ENCODE measurements around the gene ANTXR2.

ANTXR2 gene

DNA sequence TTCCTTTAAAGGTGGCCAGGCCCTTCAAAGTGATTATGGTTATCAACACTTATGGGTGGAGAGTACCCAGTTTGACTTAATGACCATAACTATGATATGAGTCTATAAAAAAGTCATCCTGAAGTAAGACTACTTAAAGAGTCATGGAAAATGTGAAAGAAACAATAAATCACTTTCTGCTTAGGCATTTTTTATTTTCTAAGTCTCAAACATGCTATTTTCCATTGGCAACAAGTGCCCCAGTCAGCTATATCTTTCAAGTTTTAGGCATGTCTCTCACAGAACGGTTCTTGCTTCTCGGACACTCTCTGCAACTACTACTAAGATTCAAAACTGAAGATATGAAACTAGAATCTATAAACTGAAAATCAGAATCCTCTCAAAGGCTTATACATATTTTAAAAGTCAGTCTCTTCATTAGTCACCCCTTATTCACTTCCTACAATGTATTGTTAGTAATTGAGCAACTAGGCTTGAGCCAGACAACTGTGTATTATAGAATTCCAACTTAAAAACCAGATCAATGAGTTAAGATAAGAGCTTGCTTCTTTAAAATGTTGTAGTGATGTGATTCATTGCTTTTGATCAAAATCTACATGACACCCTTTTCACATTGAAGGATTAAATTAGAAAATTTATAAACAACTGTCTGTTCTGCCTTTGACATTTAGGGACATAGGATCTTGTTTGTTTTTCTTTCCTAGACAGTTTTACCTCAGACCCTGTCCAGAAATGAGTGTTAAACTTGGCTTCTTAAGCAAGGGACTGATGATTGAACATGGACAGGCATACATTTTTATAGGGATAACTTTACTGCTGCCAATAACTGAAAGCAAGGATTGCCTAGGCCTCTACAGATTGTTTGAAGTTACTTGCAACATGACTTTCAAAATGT lies 2.9 kb downstream of the ANTXR2 start:
- Histone ChIP-seq H3K9me3 (ENCODE audit: insufficient read depth, low read depth, low read length) (no peaks in the 10 kb centered on the region), H3K18ac (ENCODE audit: low read length) (no peak overlapping the region), H3K27ac (ENCODE audit: low read depth, low read length) (no peak overlapping the region), H3K4ac (ENCODE audit: low read depth, low read length) (no peak overlapping the region), H2BK12ac (ENCODE audit: low read length) (no peak overlapping the region), H2AK5ac (ENCODE audit: low read length) (no peak overlapping the region), H3K14ac (ENCODE audit: low read length) (no peak overlapping the region), H2AFZ (ENCODE audit: insufficient read depth, low read length, poor library complexity) (no peak overlapping the region), H3K27me3 (ENCODE audit: insufficient read depth, low read length) (peaks cover 2% of the 10 kb centered on the region), H3K79me2 (ENCODE audit: control insufficient read depth, insufficient read depth, low read length, poor library complexity) (peaks cover 8% of the 10 kb centered on the region), H3K36me3 (ENCODE audit: control insufficient read depth in 1 of 2, insufficient read depth in 2 of 2, low read length in 2 of 2) (peaks cover 0 to 3% of the 10 kb centered on the region in 2 experiments), H3K23ac (ENCODE audit: low read length) (no peak overlapping the region), H4K91ac (ENCODE audit: low read depth, low read length) (no peak overlapping the region), H2BK120ac (ENCODE audit: insufficient read depth, low read length, poor library complexity) (no peak overlapping the region), H3K9ac (ENCODE audit: low read length) (no peak overlapping the region), H4K12ac (ENCODE audit: low read depth, low read length) (no peak overlapping the region), H2BK5ac (ENCODE audit: low read depth, low read length, poor library complexity) (no peak overlapping the region), H3K79me1 (ENCODE audit: low read length) (peaks cover 9% of the 10 kb centered on the region), H3K4me2 (ENCODE audit: low read length) (no peak overlapping the region), H4K8ac (ENCODE audit: low read depth, low read length) (no peak overlapping the region), H3K4me3 (ENCODE audit: low read depth, low read length) (no peak overlapping the region), H3K4me1 (ENCODE audit: control insufficient read depth in 1 of 2, insufficient read depth in 2 of 2, low read length in 2 of 2) (peaks cover 0 to 2% of the 10 kb centered on the region in 2 experiments)
- no CpG with 5 or more reads among the region's 2 CpGs for WGBS (ENCODE audit: extremely low coverage, insufficient coverage, insufficient read length)
- DNase-seq: no peak

GRCh38 chr4:80069108-80069836 lies 3.8 kb downstream of the ANTXR2 start:
- Histone ChIP-seq H2BK5ac (ENCODE audit: low read depth, low read length, poor library complexity) (no peak overlapping the region), H3K79me2 (ENCODE audit: control insufficient read depth, insufficient read depth, low read length, poor library complexity) (peaks cover 8% of the 10 kb centered on the region), H3K36me3 (ENCODE audit: control insufficient read depth in 1 of 2, insufficient read depth in 2 of 2, low read length in 2 of 2) (peaks cover 0 to 3% of the 10 kb centered on the region in 2 experiments), H2AK5ac (ENCODE audit: low read length) (no peak overlapping the region), H3K4me3 (ENCODE audit: low read depth, low read length) (no peak overlapping the region), H3K14ac (ENCODE audit: low read length) (no peak overlapping the region), H2BK120ac (ENCODE audit: insufficient read depth, low read length, poor library complexity) (no peak overlapping the region), H3K4me2 (ENCODE audit: low read length) (no peak overlapping the region), H3K4me1 (ENCODE audit: control insufficient read depth in 1 of 2, insufficient read depth in 2 of 2, low read length in 2 of 2) (peaks cover 0 to 2% of the 10 kb centered on the region in 2 experiments), H3K18ac (ENCODE audit: low read length) (no peak overlapping the region), H4K91ac (ENCODE audit: low read depth, low read length) (no peak overlapping the region), H3K23ac (ENCODE audit: low read length) (no peak overlapping the region), H3K4ac (ENCODE audit: low read depth, low read length) (no peak overlapping the region), H3K27me3 (ENCODE audit: insufficient read depth, low read length) (peaks cover 2% of the 10 kb centered on the region), H4K8ac (ENCODE audit: low read depth, low read length) (no peak overlapping the region), H3K9ac (ENCODE audit: low read length) (no peak overlapping the region), H3K9me3 (ENCODE audit: insufficient read depth, low read depth, low read length) (no peaks in the 10 kb centered on the region), H3K79me1 (ENCODE audit: low read length) (peaks cover 9% of the 10 kb centered on the region), H2BK12ac (ENCODE audit: low read length) (no peak overlapping the region), H2AFZ (ENCODE audit: insufficient read depth, low read length, poor library complexity) (no peak overlapping the region), H3K27ac (ENCODE audit: low read depth, low read length) (no peak overlapping the region), H4K12ac (ENCODE audit: low read depth, low read length) (no peak overlapping the region)
- no CpG with 5 or more reads among the region's 5 CpGs for WGBS (ENCODE audit: extremely low coverage, insufficient coverage, insufficient read length)
- DNase-seq: no peak

- Histone ChIP-seq H3K14ac (ENCODE audit: low read length) (no peak overlapping the region), H2BK120ac (ENCODE audit: insufficient read depth, low read length, poor library complexity) (no peak overlapping the region), H3K79me2 (ENCODE audit: control insufficient read depth, insufficient read depth, low read length, poor library complexity) (no peaks in the 10 kb centered on the region), H2AK5ac (ENCODE audit: low read length) (no peak overlapping the region), H3K23ac (ENCODE audit: low read length) (no peak overlapping the region), H2AFZ (ENCODE audit: insufficient read depth, low read length, poor library complexity) (no peak overlapping the region), H3K4ac (ENCODE audit: low read depth, low read length) (no peak overlapping the region), H2BK12ac (ENCODE audit: low read length) (no peak overlapping the region), H3K18ac (ENCODE audit: low read length) (no peak overlapping the region), H3K4me3 (ENCODE audit: low read depth, low read length) (no peak overlapping the region), H3K79me1 (ENCODE audit: low read length) (no peaks in the 10 kb centered on the region), H3K27ac (ENCODE audit: low read depth, low read length) (no peak overlapping the region), H4K91ac (ENCODE audit: low read depth, low read length) (no peak overlapping the region), H3K4me1 (ENCODE audit: control insufficient read depth in 1 of 2, insufficient read depth in 2 of 2, low read length in 2 of 2) (no peaks in the 10 kb centered on the region), H3K27me3 (ENCODE audit: insufficient read depth, low read length) (no peaks in the 10 kb centered on the region), H3K36me3 (ENCODE audit: control insufficient read depth in 1 of 2, insufficient read depth in 2 of 2, low read length in 2 of 2) (peaks cover 0 to 3% of the 10 kb centered on the region in 2 experiments), H3K9me3 (ENCODE audit: insufficient read depth, low read depth, low read length) (no peaks in the 10 kb centered on the region), H3K9ac (ENCODE audit: low read length) (no peak overlapping the region), H3K4me2 (ENCODE audit: low read length) (no peak overlapping the region), H2BK5ac (ENCODE audit: low read depth, low read length, poor library complexity) (no peak overlapping the region), H4K8ac (ENCODE audit: low read depth, low read length) (no peak overlapping the region), H4K12ac (ENCODE audit: low read depth, low read length) (no peak overlapping the region)
- peak in 1 of 2 donors; percentile 67 for DNase-seq
- no CpG with 5 or more reads among the region's 2 CpGs for WGBS (ENCODE audit: extremely low coverage, insufficient coverage, insufficient read length)
Measured at GRCh38 chr4:80065601-80066000, 7.4 kb downstream of the ANTXR2 start.

DNA sequence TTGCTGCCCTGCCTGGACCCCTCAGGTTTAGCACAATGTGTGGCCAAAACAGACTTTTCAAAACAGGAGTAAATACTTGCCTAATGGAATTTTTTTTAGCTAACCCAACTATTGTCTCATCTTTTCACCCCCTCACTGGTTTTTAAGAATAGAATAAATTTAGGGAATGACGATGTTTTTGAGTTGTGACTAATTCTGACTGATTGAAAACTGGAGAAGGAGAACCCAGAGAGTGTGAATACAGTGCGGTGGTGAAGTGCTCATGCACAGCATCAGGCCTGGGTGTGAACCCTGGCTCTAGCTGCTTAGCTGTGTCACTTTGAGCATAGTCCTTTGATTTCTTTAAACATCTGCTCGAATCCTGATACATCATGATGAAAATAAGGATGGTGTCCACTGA lies 10.5 kb downstream of the ANTXR2 start:
- no CpG with 5 or more reads among the region's 3 CpGs for WGBS (ENCODE audit: extremely low coverage, insufficient coverage, insufficient read length)
- H3K4me3 ChIP-seq (ENCODE audit: low read depth, low read length): no peak overlapping the region
- H3K4me2 ChIP-seq (ENCODE audit: low read length): no peak overlapping the region
- H2BK5ac ChIP-seq (ENCODE audit: low read depth, low read length, poor library complexity): no peak overlapping the region
- H2AK5ac ChIP-seq (ENCODE audit: low read length): no peak overlapping the region
- H2BK12ac ChIP-seq (ENCODE audit: low read length): no peak overlapping the region
- H3K23ac ChIP-seq (ENCODE audit: low read length): no peak overlapping the region
- H3K14ac ChIP-seq (ENCODE audit: low read length): no peak overlapping the region
- no peak for DNase-seq
- no peak overlapping the region for H2AFZ ChIP-seq (ENCODE audit: insufficient read depth, low read length, poor library complexity)
- no peaks in the 10 kb centered on the region for H3K79me1 ChIP-seq (ENCODE audit: low read length)
- H3K9ac ChIP-seq (ENCODE audit: low read length): no peak overlapping the region
- no peaks in the 10 kb centered on the region for H3K4me1 ChIP-seq (ENCODE audit: control insufficient read depth in 1 of 2, insufficient read depth in 2 of 2, low read length in 2 of 2)
- no peak overlapping the region for H3K4ac ChIP-seq (ENCODE audit: low read depth, low read length)
- H4K91ac ChIP-seq (ENCODE audit: low read depth, low read length): no peak overlapping the region
- H3K27me3 ChIP-seq (ENCODE audit: insufficient read depth, low read length): no peaks in the 10 kb centered on the region
- peaks cover 0 to under 1% of the 10 kb centered on the region in 2 experiments for H3K36me3 ChIP-seq (ENCODE audit: control insufficient read depth in 1 of 2, insufficient read depth in 2 of 2, low read length in 2 of 2)
- H4K8ac ChIP-seq (ENCODE audit: low read depth, low read length): no peak overlapping the region
- no peak overlapping the region for H2BK120ac ChIP-seq (ENCODE audit: insufficient read depth, low read length, poor library complexity)
- no peaks in the 10 kb centered on the region for H3K79me2 ChIP-seq (ENCODE audit: control insufficient read depth, insufficient read depth, low read length, poor library complexity)
- H3K18ac ChIP-seq (ENCODE audit: low read length): no peak overlapping the region
- no peak overlapping the region for H3K27ac ChIP-seq (ENCODE audit: low read depth, low read length)
- no peak overlapping the region for H4K12ac ChIP-seq (ENCODE audit: low read depth, low read length)
- H3K9me3 ChIP-seq (ENCODE audit: insufficient read depth, low read depth, low read length): no peaks in the 10 kb centered on the region
